K562 (cell line): ENCODE results near the gene ZNF334.

ENCODE experiments used
- HNRNPLL ChIP-seq: fragments of 200-400 bp; formaldehyde crosslinking; IDR thresholded peaks from 2 replicates; pipeline ENCODE4 v1.6.1; 2017; ENCODE audit warnings: low read length, low read depth, mild to moderate bottlenecking; ENCODE audit not compliant: poor library complexity, severe bottlenecking
- NR2C1 ChIP-seq, 2 experiments: fragments of 450-650 bp; IDR thresholded peaks; 2 replicates each; pipeline ENCODE4 v1.6.1; 2017; ENCODE audit warnings: mild to moderate bottlenecking in 2 of 2, antibody characterized with exemption in 1 of 2, inconsistent platforms in 1 of 2, missing compliant biosample characterization in 1 of 2, missing genetic modification characterization in 1 of 2
- POLR3A ChIP-seq: IDR thresholded peaks from 2 replicates; pipeline ENCODE4 v1.6.1; 2011; ENCODE audit warnings: borderline replicate concordance, mild to moderate bottlenecking, moderate library complexity; ENCODE audit not compliant: insufficient read length, insufficient read depth; ENCODE audit errors: extremely low read depth
- RAD51 ChIP-seq: fragments of 450-650 bp; IDR thresholded peaks from 2 replicates; pipeline ENCODE4 v1.7.1; 2016; ENCODE audit warnings: low read depth, mild to moderate bottlenecking, borderline replicate concordance
- RBBP5 ChIP-seq: fragments of 200-600 bp; sonication (generic); IDR thresholded peaks from 2 replicates; pipeline ENCODE4 v1.6.1; 2012; ENCODE audit warnings: borderline replicate concordance, mild to moderate bottlenecking, low read length, control low read depth, inconsistent platforms; ENCODE audit not compliant: insufficient read depth, poor library complexity, severe bottlenecking
- SIN3A ChIP-seq, 2 experiments: fragments of 150-350 bp in 1 of 2; IDR thresholded peaks; 2 replicates each; pipeline ENCODE4 v1.6.1; 2011 to 2016; ENCODE audit warnings: borderline replicate concordance in 2 of 2, low read depth in 2 of 2, low read length in 2 of 2, mild to moderate bottlenecking in 2 of 2, moderate library complexity in 2 of 2; ENCODE audit not compliant: control insufficient read depth in 1 of 2
- ZNF224 ChIP-seq: sonication (generic); formaldehyde crosslinking; IDR thresholded peaks from 2 replicates; pipeline ENCODE4 v1.8.0; 2022; ENCODE audit warnings: mild to moderate bottlenecking, missing genetic modification reagents
- TF ChIP-seq, protein P1 (sequence below), 3 experiments: IDR thresholded peaks in 2 of 3; conservative IDR thresholded peaks in 1 of 3; 2 replicates each; pipeline ENCODE4 v1.5.1; 2011 to 2012; ENCODE audit warnings: low read length in 3 of 3, mild to moderate bottlenecking in 3 of 3, control low read depth in 2 of 3, improper control_type of control experiment in 1 of 3, inconsistent platforms in 1 of 3, low read depth in 1 of 3, mixed read lengths in 1 of 3, moderate library complexity in 1 of 3; ENCODE audit not compliant: insufficient read depth in 2 of 3
- TF ChIP-seq, protein P2 (sequence below): fragments of 450-650 bp; IDR thresholded peaks from 2 replicates; pipeline ENCODE4 v1.6.1; 2017; ENCODE audit warnings: antibody characterized with exemption, mild to moderate bottlenecking
- TF ChIP-seq, protein P3 (sequence below), 2 experiments: fragments of 450-650 bp; conservative IDR thresholded peaks; 2 replicates each; pipeline ENCODE4 v1.6.1; 2017; ENCODE audit warnings: mild to moderate bottlenecking in 2 of 2, moderate library complexity in 2 of 2

DNA sequence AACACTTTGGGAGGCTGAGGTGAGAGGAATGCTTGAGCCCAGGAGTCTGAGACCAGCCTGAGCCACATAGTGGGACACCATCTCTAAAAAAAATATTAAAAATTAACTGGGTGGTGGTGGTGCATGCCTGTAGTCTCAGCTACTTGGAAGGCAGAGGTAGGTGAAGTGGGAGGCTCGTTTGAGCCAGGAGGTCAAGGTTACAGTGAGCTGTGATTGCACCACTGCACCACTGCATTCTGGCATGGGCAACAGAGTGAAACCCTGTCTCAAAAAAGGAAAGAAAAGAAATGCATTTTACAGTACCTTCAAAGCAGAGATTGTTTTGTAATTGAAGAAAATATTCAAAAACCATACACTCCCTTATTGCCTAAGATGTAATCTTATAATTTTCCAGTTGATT lies 30.6 kb upstream of the ZNF334 start:
- TF ChIP-seq, protein P1, sequence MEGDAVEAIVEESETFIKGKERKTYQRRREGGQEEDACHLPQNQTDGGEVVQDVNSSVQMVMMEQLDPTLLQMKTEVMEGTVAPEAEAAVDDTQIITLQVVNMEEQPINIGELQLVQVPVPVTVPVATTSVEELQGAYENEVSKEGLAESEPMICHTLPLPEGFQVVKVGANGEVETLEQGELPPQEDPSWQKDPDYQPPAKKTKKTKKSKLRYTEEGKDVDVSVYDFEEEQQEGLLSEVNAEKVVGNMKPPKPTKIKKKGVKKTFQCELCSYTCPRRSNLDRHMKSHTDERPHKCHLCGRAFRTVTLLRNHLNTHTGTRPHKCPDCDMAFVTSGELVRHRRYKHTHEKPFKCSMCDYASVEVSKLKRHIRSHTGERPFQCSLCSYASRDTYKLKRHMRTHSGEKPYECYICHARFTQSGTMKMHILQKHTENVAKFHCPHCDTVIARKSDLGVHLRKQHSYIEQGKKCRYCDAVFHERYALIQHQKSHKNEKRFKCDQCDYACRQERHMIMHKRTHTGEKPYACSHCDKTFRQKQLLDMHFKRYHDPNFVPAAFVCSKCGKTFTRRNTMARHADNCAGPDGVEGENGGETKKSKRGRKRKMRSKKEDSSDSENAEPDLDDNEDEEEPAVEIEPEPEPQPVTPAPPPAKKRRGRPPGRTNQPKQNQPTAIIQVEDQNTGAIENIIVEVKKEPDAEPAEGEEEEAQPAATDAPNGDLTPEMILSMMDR (IDR thresholded peaks at IDR 0.05 in 2 of 3, conservative IDR thresholded peaks at IDR 0.05 in 1 of 3; ENCODE audit: insufficient read depth in 2 of 3, low read depth in 1 of 3, low read length in 3 of 3) = no peak
- TF ChIP-seq RBBP5 (no peak), SIN3A (IDR thresholded peaks at IDR 0.05; ENCODE audit: borderline replicate concordance in 2 of 2, control insufficient read depth in 1 of 2, low read depth in 2 of 2, low read length in 2 of 2) (no peak), POLR3A (no peak), NR2C1 (IDR thresholded peaks at IDR 0.05) (no peak), NR2C1 (tag; IDR thresholded peaks at IDR 0.05) (no peak), HNRNPLL (no peak), RAD51 (no peak), ZNF224 (CRISPR knock-in tag) (no peak)
- TF ChIP-seq, protein P2, sequence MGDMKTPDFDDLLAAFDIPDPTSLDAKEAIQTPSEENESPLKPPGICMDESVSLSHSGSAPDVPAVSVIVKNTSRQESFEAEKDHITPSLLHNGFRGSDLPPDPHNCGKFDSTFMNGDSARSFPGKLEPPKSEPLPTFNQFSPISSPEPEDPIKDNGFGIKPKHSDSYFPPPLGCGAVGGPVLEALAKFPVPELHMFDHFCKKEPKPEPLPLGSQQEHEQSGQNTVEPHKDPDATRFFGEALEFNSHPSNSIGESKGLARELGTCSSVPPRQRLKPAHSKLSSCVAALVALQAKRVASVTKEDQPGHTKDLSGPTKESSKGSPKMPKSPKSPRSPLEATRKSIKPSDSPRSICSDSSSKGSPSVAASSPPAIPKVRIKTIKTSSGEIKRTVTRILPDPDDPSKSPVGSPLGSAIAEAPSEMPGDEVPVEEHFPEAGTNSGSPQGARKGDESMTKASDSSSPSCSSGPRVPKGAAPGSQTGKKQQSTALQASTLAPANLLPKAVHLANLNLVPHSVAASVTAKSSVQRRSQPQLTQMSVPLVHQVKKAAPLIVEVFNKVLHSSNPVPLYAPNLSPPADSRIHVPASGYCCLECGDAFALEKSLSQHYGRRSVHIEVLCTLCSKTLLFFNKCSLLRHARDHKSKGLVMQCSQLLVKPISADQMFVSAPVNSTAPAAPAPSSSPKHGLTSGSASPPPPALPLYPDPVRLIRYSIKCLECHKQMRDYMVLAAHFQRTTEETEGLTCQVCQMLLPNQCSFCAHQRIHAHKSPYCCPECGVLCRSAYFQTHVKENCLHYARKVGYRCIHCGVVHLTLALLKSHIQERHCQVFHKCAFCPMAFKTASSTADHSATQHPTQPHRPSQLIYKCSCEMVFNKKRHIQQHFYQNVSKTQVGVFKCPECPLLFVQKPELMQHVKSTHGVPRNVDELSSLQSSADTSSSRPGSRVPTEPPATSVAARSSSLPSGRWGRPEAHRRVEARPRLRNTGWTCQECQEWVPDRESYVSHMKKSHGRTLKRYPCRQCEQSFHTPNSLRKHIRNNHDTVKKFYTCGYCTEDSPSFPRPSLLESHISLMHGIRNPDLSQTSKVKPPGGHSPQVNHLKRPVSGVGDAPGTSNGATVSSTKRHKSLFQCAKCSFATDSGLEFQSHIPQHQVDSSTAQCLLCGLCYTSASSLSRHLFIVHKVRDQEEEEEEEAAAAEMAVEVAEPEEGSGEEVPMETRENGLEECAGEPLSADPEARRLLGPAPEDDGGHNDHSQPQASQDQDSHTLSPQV = no peak
- TF ChIP-seq, protein P3, sequence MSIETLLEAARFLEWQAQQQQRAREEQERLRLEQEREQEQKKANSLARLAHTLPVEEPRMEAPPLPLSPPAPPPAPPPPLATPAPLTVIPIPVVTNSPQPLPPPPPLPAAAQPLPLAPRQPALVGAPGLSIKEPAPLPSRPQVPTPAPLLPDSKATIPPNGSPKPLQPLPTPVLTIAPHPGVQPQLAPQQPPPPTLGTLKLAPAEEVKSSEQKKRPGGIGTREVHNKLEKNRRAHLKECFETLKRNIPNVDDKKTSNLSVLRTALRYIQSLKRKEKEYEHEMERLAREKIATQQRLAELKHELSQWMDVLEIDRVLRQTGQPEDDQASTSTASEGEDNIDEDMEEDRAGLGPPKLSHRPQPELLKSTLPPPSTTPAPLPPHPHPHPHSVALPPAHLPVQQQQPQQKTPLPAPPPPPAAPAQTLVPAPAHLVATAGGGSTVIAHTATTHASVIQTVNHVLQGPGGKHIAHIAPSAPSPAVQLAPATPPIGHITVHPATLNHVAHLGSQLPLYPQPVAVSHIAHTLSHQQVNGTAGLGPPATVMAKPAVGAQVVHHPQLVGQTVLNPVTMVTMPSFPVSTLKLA (conservative IDR thresholded peaks at IDR 0.05) = no peak
